ENCODE data around the gene LRSAM1.

Gene LRSAM1

GRCh38 chr9:127450830-127451607, at the start of gene LRSAM1, which contains the start of gene RPL12:
Gene LRSAM1, plus strand, starts transcription at chr9:127451510. Its CDS starts 3,018 bp downstream, at chr9:127454528.
Gene RPL12, minus strand, starts transcription at chr9:127451406. Its CDS starts 89 bp downstream, at chr9:127451317.
- peak; percentile 88 for DNase-seq

GRCh38 chr9:127402401-127403090, 48.8 kb upstream of the LRSAM1 start:
- DNase-seq = no peak

DNA sequence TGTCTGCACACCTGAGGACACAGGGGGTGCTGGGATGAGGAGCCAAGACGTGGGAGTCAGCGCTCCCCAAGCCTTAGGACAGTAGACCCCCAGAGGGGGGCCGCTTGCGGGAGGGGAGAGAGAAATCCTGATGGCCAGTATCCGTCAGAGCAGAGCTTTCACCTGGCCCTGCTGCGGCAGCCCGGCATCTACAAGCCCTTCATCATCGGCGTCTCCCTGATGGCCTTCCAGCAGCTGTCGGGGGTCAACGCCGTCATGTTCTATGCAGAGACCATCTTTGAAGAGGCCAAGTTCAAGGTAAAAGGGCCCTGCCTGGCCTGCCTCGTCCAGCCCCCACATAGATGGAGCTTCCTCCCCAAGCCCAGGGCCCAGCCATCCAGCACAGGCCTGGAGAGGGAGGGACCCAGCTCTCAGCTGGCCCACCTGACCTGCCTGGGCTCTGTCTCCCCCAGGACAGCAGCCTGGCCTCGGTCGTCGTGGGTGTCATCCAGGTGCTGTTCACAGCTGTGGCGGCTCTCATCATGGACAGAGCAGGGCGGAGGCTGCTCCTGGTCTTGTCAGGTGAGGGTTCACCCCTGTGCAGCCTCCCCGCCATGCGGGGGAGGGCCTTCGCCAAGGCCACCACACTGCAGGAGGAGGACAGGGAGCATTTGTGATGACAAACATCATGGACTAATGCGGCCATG, 47.7 kb upstream of the LRSAM1 start:
- DNase-seq = no peak

- no peak for DNase-seq
Observed at GRCh38 chr9:127404631-127405030, 46.7 kb upstream of the LRSAM1 start.

DNA sequence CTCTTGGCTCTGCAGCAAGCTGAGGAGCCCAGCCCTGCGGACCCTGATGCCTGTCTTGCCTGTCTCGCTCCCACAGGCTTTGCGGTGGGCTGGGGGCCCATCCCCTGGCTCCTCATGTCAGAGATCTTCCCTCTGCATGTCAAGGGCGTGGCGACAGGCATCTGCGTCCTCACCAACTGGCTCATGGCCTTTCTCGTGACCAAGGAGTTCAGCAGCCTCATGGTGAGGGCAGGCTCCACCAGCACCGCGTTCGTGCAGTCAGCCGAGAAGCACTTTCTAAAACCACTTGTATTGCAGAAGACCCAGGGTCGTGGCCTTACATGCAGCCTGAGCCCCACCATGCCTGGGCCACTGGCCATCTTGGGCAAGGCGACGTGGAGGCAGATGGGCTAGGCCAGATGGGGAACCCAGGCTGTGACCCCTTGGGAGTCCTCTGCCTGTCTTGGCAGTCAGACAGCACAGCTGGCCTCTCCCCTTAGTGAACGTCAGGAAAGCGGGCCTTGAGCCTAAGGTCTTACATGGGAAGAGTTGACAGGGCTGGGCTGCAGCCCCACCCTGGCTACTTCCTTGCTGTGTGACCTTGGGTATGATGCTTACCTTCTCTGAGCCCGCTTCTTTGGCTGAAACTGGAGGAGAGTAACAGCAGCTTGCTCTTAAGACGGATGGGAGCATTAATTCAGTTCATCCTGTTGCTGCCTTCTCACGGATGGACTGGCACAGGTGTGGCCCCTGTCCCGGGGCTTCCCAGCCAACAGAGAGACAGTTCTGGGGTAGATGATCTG, 45.8 kb upstream of the LRSAM1 start:
- DNase-seq = no peak

GRCh38 chr9:127406799-127407491, 44.4 kb upstream of the LRSAM1 start:
- no peak for DNase-seq

DNA sequence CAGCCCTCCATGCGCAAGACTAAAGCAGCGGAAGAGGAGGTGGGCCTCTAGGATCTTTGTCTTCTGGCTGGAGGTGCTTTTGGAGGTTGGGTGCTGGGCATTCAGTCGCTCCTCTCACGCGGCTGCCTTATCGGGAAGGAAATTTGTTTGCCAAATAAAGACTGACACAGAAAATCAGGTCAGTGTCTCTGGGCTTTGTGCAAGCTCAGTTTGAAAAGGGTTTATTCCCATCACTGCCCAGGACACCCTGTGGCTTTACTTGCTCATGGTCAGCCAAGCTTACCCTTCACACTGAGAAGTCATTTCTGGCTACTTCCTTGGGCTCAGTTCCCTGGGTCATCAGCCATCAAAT, 43.8 kb upstream of the LRSAM1 start:
- DNase-seq = no peak

DNA sequence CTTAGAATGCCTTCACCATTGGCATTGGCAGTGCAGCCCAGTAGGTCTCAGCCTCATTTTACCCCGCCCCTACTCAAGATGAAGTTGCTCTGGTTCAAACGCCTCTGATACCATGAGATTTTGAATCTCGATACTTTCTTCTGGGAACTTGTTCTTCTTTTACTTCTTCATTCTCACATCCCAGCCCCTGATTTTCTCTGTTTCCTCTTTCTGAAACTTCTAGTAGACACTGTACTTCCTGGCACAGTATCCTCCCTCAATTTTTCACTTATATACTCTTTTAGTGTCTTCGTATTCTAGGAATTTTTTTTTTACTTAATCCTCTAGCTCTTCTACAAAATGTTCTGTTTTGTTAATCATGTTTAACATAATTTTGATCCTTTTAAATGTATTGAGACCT, 40.2 kb upstream of the LRSAM1 start:
- no peak for DNase-seq

GRCh38 chr9:127415141-127415540, 36.2 kb upstream of the LRSAM1 start:
- DNase-seq = no peak

GRCh38 chr9:127415657-127416056, 35.7 kb upstream of the LRSAM1 start:
- DNase-seq = no peak

DNA sequence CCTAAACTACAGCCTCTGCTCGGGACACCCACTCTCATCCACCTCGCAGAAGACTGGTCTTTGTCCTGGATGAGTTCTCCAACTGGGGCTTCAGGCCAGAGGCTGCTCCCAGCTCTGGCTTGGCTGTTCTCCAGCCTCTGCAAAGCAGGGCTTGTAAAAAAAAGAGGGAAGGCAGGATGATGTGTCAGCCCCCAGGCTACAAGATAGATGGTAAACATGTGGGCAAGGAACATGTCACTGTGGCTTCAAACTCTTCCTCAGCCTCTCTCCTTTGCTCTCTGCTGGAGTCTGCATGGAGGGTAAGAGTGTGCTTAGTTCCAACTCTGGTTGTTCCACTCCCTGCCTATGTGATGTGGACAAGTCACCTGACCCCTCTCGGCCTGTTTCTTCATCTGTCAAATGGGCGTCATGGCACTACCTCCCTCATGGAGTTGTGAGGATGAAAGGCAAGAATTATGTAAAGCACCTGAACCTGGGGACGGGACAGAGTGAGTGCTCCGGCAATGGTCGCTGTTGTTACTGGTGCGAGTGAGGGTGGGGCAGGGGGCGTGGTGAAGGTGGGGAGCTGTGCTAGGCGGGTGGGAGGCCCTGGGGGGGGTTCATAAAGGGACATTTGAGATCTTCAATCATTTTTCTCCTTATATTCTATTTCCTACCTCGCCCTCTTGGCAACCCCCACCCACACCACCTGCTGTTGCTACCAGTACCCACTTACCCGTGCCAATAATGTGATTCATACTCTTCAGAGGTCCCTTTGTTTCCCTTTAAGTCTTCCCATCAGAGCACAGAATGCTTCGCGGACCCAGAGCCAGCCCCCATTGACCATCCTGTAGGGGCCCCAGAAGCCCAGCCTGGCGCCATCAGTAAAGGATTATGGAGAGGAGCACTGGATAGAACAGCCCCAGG, 33.9 kb upstream of the LRSAM1 start:
- no peak for DNase-seq

GRCh38 chr9:127418037-127418471, 33.3 kb upstream of the LRSAM1 start:
- no peak for DNase-seq

DNA sequence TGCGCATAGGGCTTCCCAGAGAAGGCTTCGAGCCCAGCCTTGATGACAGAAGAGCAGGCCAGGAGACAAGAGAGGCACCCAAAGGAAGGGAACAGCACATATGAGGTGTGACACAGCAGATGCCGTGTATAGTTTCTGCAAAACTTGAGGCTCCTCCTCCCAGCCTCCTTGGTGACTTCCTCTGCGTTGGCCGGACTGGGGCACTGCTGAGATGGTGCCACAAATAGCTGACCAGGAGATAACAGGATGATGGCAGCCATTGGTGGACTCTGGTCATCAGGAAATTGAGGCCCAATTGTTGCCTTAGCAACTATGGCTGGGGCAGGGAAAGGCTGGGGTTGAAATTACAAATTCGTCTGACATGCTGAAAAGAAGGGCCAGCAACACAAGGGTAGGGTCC, 32.0 kb upstream of the LRSAM1 start:
- DNase-seq = no peak

DNA sequence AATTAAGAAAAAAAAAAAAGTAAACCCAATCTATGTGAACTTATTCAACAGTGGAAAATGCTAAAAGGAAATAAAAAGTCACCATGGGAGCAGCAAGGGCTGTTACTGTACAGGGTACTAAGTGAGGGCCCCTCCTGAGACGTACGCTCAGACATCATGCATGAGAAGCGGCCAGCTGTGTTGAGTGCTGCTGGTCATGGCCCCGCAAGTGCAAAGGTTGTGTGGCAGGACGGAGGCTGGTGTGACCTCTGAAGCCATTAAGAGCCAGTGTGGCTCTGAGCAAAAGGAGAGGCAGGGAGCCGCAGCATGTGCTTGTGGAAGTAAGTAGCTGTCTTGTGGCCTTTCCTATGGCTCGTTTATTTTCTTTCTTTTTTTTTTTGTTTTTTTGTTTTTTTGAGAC, 30.3 kb upstream of the LRSAM1 start:
- DNase-seq = no peak

- DNase-seq = no peak
Observed at GRCh38 chr9:127422133-127422782, 29.1 kb upstream of the LRSAM1 start.

- DNase-seq = no peak
Observed at GRCh38 chr9:127422787-127423186, 28.5 kb upstream of the LRSAM1 start.

DNA sequence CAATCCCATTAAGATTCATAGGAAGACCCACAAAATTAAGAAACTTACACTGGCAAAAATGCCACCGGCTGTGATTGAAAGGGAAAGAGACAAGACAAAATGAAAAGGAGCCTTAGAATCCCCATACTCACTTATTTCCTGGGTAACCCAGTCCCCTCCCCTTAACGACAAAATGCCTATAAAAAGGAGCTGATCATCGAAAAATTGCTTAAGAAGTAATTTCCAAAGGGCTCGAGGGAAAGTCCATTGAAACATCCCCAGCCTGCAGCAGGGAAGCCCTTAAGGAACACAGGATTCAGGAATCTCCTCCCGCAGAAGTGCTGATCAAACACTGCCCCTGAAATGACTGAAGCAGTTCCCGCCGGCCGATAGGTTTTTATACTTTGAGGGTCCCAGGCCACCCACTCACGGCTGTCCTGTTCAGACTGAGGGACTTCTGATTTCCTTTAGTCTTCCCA, 27.8 kb upstream of the LRSAM1 start:
- DNase-seq = no peak

GRCh38 chr9:127423934-127424675, 27.2 kb upstream of the LRSAM1 start, which contains the start of gene ZNF79:
Gene ZNF79, plus strand, starts transcription at chr9:127424382. Its CDS starts 406 bp downstream, at chr9:127424788.
- DNase-seq = peak; percentile 91

- DNase-seq = no peak
Observed at GRCh38 chr9:127424676-127424999, 26.7 kb upstream of the LRSAM1 start.

- DNase-seq = no peak
Observed at GRCh38 chr9:127426756-127427155, 24.6 kb upstream of the LRSAM1 start.
